ENCODE measurements around the gene RNLS.

DNA sequence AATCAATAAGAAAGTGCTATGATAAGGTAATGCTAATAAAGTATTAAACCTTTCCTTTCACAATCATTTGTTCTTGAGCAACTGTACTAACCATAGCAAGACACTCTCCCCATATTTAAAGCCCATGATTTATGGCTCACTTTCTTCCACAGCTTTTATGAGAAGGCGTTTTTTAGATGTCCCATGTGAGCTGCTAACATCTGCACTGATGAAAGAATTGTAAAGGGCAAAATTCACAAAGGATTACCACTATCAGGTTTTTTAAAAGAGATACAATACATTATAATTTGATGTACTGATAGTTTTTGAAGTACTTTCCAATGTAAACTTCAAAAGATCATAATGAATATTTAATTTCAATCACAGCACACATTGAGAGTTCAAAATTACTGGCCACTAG is 75.7 kb downstream of the RNLS start:
- TF ChIP-seq, protein P1, sequence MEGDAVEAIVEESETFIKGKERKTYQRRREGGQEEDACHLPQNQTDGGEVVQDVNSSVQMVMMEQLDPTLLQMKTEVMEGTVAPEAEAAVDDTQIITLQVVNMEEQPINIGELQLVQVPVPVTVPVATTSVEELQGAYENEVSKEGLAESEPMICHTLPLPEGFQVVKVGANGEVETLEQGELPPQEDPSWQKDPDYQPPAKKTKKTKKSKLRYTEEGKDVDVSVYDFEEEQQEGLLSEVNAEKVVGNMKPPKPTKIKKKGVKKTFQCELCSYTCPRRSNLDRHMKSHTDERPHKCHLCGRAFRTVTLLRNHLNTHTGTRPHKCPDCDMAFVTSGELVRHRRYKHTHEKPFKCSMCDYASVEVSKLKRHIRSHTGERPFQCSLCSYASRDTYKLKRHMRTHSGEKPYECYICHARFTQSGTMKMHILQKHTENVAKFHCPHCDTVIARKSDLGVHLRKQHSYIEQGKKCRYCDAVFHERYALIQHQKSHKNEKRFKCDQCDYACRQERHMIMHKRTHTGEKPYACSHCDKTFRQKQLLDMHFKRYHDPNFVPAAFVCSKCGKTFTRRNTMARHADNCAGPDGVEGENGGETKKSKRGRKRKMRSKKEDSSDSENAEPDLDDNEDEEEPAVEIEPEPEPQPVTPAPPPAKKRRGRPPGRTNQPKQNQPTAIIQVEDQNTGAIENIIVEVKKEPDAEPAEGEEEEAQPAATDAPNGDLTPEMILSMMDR (IDR thresholded peaks at IDR 0.05; ENCODE audit: low read depth, low read length) = no peak
- TF ChIP-seq EZH2phosphoT487 (IDR thresholded peaks at IDR 0.05; ENCODE audit: low read depth) = no peak
